Kidney (tissue), 14 donors: ENCODE data around the gene CADPS. TPM values are rescaled to one million over a fixed set of nuclear protein-coding genes. Genes with fewer than 3 reads are reported as not detected.

Experiments used
- DNase-seq, 5 donors: peaks; one replicate each; pipeline ENCODE4 v3.0.0-alpha.2; 2013 to 2020
- FAIRE-seq: peaks from 2 replicates; lab custom pipeline; 2012; peaks lifted over from hg19 to GRCh38; lab: Jason Lieb, UNC
- H3K27ac ChIP-seq, 2 donors: one replicate each; pipeline ENCODE4 v1.7.0; 2013; ENCODE audit warnings: low read depth in 2 of 2, low read length in 2 of 2, inconsistent platforms in 1 of 2
- H3K27me3 ChIP-seq: one replicate; pipeline ENCODE4 v1.7.1; 2013; ENCODE audit warnings: low read length, inconsistent platforms; ENCODE audit not compliant: control insufficient read depth, insufficient read depth
- H3K36me3 ChIP-seq, 3 donors: one replicate each; pipeline versions ENCODE4 v1.7.0 to v1.7.1; 2013; ENCODE audit warnings: low read length in 3 of 3, control low read depth in 1 of 3, inconsistent platforms in 1 of 3; ENCODE audit not compliant: insufficient read depth in 3 of 3, control insufficient read depth in 2 of 3
- H3K4me1 ChIP-seq, 3 donors: one replicate each; pipeline versions ENCODE4 v1.7.0 to v1.7.1; 2013; ENCODE audit warnings: low read length in 3 of 3, inconsistent platforms in 1 of 3, low read depth in 1 of 3; ENCODE audit not compliant: control insufficient read depth in 2 of 3, insufficient read depth in 2 of 3
- H3K4me3 ChIP-seq, 3 donors: one replicate each; pipeline versions ENCODE4 v1.7.0 to v1.8.1; 2013; ENCODE audit warnings: low read length in 3 of 3, control low read depth in 1 of 3, inconsistent platforms in 1 of 3
- H3K9ac ChIP-seq, 3 donors: one replicate each; pipeline versions ENCODE4 v1.7.0 to v1.7.1; 2013; ENCODE audit warnings: low read length in 3 of 3, control low read depth in 1 of 3, inconsistent platforms in 1 of 3
- H3K9me3 ChIP-seq, 3 donors: one replicate each; pipeline versions ENCODE4 v1.7.0 to v1.7.1; 2013; ENCODE audit warnings: low read length in 3 of 3, control low read depth in 1 of 3, inconsistent platforms in 1 of 3; ENCODE audit not compliant: control insufficient read depth in 2 of 3, insufficient read depth in 1 of 3
- intact Hi-C: fragments of 100-400 bp; cut with DNase I; formaldehyde crosslinking; loops from one replicate; pipeline ENCODE4 v1.11.1; 2022
- polyA plus RNA-seq: library from polyadenylated mRNA; stranded (reverse); fragments of 350-450 nt; fragmentation: Illumina TruSeq; extraction: RNeasy Lipid Tissue Mini Kit (QIAGEN cat#74804); gene quantifications from one replicate; pipeline ENCODE4 v1.2.3, GENCODE V29; 2014; ENCODE audit warnings: low read depth, low replicate concordance; ENCODE audit not compliant: insufficient read depth
- total RNA-seq: library from RNA; stranded (reverse); fragmentation: NEBNext Ultra II Directional; extraction: Animal tissue kit (Norgen Biotek cat#: 25700); gene quantifications from one replicate; pipeline ENCODE4 v1.2.1, GENCODE V29; 2021
- TF ChIP-seq, protein P1 (sequence below): IDR thresholded peaks from 3 replicates; pipeline ENCODE4 v1.5.1; 2012; ENCODE audit warnings: mild to moderate bottlenecking, moderate library complexity, borderline replicate concordance; ENCODE audit not compliant: insufficient read depth; ENCODE audit errors: extremely low read depth
- donor health status: control.
- donor health status: control.
- donor health status: control.
- donor health status: control.
- donor health status: control.
- donor health status: DM: yes; HTN: yes; CAD: no.
- donor health status: Normal renal cell carcinoma (clear cell type).

The CADPS gene
- total and polyA plus RNA-seq, 2 donors from 2014 or later, result 0.98 TPM; not detected in 1

DNA sequence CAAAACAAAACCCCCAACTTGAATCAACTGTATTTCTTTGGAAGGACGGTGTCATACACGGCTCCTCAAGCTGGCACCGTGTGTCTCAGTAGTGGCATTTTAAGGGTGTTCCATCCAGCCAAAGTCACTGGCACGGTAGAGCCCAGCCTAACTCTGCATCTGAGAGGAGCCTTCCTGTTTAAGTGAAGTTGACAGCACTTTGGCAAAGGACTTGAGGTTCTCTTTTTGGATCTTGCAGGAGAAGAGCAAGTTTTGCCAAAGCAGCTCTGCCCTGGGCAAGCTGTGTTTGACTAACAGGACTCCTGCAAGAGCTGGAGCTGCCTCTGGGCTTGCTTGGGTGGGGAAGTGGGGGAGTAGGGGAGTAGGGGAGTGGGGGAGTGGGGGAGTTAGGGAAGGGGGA lies 392.3 kb downstream of the CADPS start:
- intact Hi-C loops, result no loop called here
- H3K4me1 ChIP-seq, result no peaks in the 10 kb centered on the region
- no peak overlapping the region for H3K4me3 ChIP-seq
- no peaks in the 10 kb centered on the region for H3K27me3 ChIP-seq
- H3K27ac ChIP-seq, result no peak overlapping the region
- H3K9ac ChIP-seq, result no peak overlapping the region
- DNase-seq, result no peak
- no peaks in the 10 kb centered on the region for H3K9me3 ChIP-seq
- TF ChIP-seq, protein P1, sequence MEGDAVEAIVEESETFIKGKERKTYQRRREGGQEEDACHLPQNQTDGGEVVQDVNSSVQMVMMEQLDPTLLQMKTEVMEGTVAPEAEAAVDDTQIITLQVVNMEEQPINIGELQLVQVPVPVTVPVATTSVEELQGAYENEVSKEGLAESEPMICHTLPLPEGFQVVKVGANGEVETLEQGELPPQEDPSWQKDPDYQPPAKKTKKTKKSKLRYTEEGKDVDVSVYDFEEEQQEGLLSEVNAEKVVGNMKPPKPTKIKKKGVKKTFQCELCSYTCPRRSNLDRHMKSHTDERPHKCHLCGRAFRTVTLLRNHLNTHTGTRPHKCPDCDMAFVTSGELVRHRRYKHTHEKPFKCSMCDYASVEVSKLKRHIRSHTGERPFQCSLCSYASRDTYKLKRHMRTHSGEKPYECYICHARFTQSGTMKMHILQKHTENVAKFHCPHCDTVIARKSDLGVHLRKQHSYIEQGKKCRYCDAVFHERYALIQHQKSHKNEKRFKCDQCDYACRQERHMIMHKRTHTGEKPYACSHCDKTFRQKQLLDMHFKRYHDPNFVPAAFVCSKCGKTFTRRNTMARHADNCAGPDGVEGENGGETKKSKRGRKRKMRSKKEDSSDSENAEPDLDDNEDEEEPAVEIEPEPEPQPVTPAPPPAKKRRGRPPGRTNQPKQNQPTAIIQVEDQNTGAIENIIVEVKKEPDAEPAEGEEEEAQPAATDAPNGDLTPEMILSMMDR, result no peak
- no peaks in the 10 kb centered on the region for H3K36me3 ChIP-seq
- FAIRE-seq, result no peak

DNA sequence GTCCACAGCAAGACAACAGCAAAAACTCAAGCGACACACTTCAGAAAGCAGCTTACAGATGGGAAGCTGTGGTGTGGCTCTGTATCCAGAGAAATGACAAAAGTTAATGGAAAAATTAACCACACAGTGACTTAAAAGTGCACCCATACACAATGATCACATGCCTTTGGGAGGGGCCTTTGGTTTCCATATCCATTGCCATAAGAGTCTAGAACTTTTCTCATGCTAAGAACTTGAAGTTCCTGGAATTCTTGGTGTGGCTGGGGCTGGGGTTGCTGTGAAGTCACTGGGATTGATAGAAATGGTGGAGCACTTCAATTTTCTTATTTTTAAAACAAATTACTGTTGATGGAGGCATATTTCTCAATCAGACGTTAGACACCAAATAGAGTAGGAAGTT lies 393.3 kb downstream of the CADPS start:
- intact Hi-C loops, result no loop called here
- no peaks in the 10 kb centered on the region for H3K36me3 ChIP-seq
- no peaks in the 10 kb centered on the region for H3K27me3 ChIP-seq
- no peaks in the 10 kb centered on the region for H3K9me3 ChIP-seq
- H3K4me1 ChIP-seq, result no peaks in the 10 kb centered on the region
- no peak overlapping the region for H3K27ac ChIP-seq
- FAIRE-seq (no peak), DNase-seq (no peak)
- no peak overlapping the region for H3K9ac ChIP-seq
- TF ChIP-seq, protein P1, result no peak
- H3K4me3 ChIP-seq, result no peak overlapping the region

DNA sequence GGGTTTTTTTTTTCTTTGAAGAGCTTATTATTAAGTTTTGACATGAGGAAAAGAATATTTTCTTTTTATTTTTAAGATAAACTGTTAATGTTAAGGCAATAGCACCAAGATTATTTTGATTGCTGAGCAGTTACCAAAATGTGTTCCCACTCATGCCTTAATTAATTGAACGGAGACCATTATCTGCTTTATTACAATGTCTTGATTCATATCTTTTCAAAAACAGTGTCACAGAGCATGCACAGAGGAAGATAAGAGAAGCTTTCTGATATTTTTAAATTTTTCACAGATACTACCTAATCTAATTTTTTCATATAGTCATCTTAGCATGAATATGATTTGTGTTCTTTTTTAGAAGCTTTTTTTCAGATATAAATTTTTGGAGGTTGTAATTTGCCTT lies 395.2 kb downstream of the CADPS start:
- H3K27me3 ChIP-seq, result no peaks in the 10 kb centered on the region
- FAIRE-seq (no peak), DNase-seq (no peak)

More for the DNA sequence above, 395.2 kb downstream of the CADPS start:
- Histone ChIP-seq H3K4me1 (no peaks in the 10 kb centered on the region), H3K27ac (no peak overlapping the region), H3K36me3 (no peaks in the 10 kb centered on the region), H3K9ac (no peak overlapping the region), H3K9me3 (no peaks in the 10 kb centered on the region), H3K4me3 (no peak overlapping the region)
- intact Hi-C loops, result no loop called here
- TF ChIP-seq, protein P1, result no peak
